CD4-positive, alpha-beta T cell treated with Interleukin-6 for 4 hours (primary cell): ENCODE results near the gene HOXB2.

Experiments used
- DNase-seq: peaks from one replicate; pipeline ENCODE4 v3.0.0-alpha.2; 2020; ENCODE audit warnings: mixed read lengths

The HOXB2 gene

DNA sequence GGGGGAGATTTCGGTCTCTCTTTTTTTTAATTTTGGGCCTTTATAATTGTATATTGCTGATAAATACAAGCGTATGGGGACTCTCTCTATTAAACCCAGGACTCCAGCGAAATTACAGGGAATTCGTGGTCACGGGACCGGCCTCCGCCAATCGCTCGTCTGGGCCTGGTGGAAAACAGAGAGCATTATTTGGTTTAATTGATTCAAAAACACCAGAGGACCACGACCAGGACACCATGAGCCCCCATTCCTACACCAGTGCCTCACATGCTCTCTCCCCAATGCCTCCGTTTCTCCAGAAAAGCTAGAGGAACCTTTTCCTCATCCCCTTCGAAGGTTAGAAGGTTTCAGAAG, at the start of gene HOXB2:
TSS of gene HOXB2 (minus strand) at position 88 of the 354 bp plus-strand sequence. CDS start 198 bp downstream, outside the sequence.
- no peak for DNase-seq

DNA sequence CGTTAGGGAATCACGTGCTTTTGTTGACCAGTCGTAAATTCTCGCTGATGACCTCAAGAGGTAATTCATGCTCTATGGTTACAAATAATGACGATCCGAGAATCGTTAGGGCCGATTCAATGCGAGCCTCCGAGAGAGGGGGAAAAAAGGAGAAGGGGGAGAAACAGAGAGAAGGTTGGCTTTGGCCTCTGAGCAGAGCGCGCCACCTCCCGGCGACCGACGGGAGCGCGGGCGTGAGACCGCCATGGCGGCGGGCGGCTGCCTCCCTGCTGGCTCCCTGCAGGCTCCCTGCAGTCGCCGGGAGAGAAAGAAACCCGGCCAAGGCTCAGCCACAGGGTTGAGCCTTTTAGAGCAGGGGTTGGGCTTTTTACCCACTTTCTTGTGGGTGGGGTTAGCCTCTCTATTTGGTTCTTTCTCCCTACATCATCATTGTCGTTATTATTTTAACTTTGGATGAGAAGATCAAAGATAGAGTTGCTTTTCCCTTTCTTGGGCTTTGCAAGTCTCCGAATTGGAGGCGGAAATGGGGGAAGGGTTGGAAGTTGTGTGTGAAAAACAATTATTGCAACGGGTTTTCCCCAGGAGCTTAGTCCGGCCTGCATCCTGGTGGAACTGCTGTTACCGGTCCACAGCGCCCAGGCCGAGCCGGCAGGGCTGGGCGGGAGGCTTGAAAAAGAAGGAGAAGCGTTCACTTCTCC, 49.1 kb upstream of the HOXB2 start:
- DNase-seq = peak; percentile 86

DNA sequence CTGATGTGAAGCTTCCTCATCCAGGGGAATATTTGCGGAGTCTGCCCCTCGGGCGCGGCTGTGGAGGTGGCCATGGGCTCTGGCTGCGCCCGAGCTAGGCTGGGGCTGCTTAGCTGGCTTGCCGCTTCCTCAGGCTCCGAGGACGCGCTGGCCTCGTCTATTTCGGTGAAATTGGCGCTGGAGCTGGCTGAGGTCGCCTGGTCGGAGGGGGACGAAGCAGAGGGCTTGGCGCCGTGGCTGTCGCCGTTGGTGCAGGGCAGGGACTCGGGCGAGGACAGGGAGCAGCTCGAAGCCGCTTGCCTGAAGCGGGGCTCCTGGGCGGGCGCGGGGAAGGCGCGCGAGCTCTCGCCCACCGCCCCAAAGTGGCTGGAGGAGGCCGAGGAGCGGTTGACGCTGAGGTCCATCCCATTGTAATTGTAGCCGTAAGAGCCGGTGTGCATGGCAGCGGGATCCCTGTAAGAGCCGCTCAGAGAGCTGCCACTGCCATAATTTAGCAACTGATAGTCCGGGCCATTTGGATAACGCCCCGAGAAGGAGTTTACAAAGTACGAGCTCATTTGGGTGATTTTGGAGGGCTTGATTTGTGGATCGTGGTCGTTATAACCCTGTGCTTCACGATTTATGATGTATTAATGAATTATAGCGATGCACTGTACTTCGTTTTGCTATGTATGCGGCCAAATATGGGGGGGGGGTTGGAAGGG, 48.4 kb upstream of the HOXB2 start, which contains the start of gene HOXB5:
TSS of gene HOXB5 (minus strand) at position 654 of the 704 bp plus-strand sequence. CDS start at position 557, 97 bp downstream.
- peak; percentile 46 for DNase-seq

DNA sequence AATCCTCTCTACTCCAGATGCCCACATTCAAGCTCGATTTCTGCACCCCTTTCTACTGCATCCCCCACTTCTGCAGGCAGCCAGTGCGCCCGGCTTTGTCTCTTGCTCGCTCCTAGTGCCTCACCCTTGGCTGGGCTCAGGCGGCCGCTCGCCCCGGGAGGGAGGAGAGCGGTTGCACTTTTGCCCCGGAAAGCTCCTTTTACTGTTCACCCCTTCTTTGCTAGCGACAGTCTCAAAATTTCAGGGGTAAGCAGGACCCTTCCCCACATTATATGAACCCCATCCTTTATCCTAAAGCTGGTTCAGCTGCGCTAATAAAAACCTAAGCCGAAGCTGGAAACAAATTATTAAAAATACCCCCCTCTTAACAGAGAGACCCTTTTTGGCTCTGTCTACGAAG, 47.7 kb upstream of the HOXB2 start:
- DNase-seq = peak; percentile 35

DNA sequence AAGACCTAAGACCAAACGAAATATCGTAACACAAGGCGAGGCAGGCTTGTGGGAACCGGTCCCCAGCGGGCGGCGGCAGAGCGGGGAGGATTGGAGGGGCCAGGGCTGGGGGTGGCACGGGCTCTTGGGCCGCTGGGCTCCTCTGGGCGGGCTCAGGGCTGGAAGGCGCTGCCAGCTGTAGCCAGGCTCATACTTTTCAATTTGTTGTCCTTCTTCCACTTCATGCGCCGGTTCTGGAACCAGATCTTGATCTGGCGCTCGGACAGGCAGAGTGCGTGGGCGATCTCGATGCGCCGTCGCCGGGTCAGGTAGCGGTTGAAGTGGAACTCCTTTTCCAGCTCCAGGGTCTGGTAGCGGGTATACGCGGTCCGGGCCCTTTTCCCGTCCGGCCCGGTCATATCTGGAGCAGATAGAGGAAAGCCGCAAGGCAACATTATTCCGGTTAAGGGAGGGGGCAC, 47.2 kb upstream of the HOXB2 start:
- DNase-seq = no peak

DNA sequence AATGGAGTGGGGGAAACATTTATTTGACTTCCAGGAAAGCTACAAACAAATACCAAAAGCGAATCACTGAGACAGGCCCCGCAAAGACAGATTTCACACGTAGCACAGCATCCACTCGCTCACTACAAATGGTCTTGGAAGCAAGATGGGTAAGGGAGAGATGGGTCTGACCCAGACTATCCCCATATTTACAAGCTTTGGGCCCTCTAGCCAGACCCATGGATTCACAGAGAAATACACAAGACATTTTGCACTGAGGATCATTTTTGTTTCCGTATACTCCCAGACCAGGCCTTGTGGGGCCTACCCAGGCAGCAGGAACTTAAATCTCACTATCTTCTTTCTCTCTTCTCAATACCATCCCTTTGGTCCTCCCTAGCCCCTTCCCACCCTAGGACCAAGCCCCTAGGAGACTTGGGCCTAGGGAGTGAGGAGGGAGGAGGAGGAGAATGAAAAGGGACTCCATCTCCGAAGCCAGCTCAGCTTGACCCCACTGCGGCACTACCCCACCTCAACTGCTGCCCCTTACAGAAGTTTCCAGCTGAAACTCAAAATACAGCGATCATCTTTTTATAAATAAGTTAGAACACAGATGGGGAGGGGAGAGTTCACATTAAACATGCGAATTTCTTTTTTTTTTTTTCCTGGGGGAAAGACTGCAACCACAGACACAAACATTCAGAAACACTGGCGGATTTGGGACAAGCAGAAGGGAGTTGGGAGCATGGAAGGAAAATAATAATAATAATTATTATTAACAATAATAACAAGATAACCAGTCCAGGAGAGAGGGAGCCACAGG, 46.5 kb upstream of the HOXB2 start:
- no peak for DNase-seq

DNA sequence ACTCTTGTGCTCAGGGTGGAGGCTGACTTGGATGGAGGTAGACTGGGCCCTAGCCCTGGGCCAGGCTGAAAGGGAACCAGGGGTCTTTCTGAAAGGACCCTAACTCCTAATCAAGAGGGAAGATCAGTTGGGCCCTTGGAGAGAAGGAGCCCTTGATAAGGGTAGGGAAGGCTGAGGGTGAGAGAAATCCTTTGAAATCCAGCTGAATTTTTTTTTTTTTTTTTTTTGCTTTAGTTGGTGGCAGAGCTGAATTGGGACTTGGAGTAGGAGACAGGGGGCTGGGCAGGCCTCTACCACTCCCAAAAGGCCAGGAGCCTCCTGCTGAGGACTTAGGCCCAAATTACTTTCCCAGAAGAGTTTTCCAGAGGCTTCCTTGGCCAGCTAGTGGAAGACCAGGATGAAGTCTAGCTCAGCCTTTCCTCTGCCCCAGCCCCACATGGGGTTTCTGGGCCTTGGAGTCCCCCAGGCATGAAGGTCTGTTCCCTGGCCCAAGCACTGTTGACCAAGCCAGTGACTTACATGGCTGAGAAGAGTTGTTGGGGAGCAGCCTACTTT, 45.8 kb upstream of the HOXB2 start:
- DNase-seq = no peak

DNA sequence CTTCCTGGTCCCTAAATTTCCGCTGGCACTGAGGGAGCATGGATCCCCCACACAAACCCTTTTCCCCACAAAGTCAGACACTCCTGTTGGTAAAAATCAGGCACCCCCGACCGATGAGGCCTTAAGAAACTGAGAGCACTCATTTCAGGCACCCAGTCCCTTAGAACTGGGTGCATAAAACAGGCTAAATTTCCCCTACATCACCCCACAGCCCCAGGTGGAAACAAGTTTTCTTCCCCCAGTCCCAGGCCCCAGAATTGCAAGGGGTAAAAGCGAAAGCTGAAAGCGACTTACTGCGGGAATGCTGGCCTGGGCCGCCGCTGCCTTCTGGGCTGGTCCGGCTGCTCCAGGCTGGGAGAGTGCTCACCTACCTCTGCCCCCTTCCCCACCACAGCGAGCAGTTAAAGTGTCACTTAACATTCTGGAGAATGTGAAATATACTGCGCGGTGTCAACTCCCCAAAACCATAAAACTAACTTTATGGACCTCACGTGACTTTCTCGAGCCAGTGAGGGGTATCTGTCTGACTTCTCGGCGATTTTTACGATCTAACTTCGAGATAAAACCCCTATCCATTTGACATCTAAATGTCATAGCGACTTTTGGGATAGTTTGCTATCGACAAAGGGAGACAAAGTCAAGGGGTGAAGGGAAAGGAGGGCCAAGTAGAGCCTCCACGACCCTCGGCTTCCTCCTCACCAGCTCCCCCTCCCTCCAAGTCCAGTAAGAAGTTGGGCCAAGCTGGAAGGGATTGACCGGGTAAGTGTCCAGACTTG, 45.1 kb upstream of the HOXB2 start, which contains the start of gene HOXB3:
TSS of gene HOXB3 (minus strand) at position 411 of the 776 bp plus-strand sequence. CDS start 37,767 bp downstream, outside the sequence.
- DNase-seq = no peak

DNA sequence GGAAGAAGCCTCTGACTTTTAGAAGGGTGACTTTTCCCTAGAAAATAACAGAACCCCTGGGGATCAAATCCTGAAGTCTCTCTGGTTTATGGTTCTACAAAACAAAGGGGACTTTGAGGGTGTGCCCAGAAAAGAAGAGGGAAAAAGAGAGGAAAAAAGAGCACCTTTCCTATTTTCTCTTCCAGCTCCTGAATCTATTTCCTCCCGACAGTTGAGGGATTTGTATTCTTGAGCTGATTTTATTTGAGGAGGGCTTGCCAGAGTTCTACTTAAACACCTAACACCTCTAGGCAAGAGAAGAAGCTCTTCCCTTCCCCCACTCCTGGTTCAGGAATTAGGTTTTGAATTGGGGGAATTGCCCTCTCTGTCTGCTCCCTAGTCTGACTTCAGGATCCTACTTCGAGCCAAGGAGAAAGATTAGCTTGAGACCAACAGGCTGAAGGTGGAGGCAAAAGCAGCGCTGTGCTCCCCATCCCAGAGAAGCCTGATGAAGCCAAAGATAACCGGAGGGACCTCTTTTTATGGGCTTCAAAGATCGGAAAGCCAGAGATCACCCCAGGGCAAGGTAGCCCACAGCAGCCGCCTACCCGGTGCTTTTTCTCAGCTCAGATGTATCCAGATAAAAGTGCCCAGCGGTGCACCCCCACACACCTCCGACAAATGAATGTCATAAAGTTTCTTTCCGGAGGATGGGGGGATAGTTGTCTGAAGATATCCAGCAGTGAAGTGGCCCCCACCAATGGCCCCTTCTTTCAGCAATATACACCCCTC, 44.3 kb upstream of the HOXB2 start:
- DNase-seq = no peak

DNA sequence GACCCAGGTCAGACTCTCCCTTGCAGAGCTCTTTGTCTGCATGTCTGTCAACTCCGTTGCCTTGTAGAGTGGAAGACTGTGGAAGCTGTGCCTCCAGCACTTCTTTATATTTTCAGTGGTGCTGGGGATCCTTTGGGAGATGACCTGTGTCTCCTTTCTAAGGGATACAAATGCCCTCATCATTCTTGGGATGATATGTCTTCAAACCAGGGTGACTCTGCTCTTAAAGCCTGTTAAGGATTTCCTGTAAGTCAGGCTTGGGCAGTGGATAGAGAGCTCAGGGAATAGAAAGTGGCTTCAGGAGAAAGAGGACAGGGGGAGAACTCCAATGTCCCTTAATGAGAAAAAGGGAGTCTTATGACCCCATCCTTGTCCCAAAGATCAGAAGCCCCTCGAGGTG, 43.6 kb upstream of the HOXB2 start:
- no peak for DNase-seq

DNA sequence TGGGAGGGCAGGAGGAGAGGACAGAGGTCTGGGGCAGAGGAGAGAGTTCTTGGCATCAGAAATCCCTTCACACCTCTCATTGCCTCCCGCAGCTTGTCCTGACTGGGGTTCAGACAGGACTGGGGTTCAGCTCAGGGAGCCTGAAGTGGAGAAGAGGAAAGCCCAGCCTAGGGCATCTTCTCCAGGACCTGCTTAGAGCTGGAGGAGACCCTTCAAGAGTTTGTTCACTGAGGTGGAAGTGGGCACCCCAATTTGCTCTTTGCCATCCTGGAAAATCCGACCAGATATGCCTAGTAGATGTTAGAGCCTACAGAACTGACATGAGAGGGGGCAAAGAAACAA, 43.1 kb upstream of the HOXB2 start:
- no peak for DNase-seq

DNA sequence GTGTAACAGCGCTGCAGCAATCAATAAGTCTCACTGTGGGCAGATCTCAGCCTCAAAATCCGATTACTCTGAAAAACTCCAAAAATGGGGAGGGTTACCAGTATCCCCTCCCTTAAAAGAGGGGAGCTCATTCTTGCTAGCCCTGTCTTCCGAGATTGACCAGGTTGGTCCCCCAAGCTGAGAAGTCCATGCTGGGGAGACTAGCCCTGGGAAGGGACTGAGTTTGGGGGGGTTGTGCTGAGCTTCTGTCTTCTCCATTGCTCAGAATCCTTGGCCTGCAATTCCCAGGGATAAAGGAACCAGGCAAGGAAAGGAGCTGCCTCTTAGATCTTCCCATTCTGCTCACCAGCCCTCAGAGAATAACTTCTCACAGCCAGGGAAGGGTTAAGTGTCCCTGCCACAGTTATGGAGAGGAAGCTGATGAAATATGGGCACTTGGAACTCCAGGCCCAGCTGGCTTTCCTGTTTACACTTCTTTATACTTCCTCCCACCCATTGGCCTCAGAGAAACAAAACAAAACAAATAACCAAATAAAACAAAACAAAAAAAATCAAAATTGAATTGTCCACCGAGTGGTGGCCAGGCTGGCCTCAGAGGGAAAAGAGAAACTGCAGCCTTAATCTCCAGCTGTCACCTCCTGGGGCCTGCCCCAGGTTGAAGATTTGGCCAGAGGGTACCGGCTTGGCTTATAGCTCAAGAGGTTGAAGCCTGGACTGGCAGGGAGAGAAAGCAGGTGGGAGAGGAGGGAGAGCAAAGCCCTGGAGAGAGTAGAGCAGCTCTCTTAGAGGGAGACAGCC, 42.6 kb upstream of the HOXB2 start:
- no peak for DNase-seq

DNA sequence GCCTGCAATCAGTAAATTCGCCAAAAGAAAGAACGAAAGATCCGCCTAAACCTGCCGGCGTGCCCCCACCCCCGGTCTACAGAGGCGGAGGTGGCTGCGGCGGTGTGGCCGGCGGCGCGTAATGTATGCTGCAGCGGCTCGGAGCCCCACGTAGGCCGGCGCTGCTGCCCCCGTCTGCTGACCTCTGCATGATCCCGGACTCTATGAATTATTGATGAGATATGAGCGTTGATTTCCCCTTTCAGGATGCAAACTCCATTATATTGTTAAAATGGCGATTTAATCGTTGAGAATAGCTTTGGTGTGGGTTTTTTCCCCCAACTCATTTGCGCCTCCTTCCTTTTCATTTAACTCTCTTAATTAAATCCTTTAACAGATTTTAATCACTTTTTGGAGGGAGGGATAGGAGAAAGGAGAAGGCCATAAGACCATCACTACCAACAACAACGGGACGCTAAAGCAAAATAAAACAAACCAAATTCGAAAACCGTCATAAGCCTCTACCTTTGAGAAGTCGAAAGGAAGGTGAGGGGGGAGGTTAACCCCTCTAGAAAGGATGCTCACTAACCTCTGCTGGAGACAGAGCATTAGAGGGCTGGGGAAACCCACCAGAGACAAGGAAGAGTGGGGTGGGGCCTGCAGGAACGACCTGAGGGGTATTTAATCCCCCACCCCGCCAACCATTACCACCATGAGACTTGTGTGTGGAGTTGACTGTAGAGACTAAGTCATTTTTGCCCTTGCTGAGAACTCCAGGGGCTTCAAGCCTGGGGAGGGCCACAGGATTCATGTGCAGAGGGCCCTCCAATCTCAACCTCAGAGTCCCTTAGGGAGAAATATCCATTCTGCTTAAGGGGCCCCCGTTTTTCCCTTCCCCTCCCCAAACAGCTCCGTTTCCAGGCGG, 41.7 kb upstream of the HOXB2 start:
- DNase-seq = peak; percentile 46

DNA sequence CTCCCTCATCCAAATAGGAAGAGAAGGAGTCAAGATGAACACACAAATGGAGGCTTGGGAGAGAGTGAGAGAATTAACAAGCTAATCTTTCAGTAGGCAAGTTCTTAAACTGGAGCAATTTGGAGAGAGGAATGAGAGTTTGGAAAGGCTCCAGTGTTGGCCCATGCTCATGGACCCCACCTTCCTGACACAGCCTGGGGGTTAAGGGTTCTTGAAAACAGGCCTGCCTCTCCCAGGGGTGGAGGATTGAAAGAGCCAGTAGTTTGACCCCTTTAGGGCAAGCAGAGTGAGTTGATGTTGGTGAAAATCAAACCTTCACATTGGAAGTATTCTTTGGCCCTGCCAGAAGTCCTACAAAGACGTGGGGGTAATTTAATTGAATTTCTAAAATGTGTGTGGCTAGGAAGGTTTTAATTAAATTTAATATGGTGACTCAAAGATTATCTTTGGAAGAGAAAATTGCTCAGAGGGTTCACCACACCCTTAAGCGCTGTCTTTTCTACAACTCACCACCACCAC, 39.4 kb upstream of the HOXB2 start:
- DNase-seq = no peak

DNA sequence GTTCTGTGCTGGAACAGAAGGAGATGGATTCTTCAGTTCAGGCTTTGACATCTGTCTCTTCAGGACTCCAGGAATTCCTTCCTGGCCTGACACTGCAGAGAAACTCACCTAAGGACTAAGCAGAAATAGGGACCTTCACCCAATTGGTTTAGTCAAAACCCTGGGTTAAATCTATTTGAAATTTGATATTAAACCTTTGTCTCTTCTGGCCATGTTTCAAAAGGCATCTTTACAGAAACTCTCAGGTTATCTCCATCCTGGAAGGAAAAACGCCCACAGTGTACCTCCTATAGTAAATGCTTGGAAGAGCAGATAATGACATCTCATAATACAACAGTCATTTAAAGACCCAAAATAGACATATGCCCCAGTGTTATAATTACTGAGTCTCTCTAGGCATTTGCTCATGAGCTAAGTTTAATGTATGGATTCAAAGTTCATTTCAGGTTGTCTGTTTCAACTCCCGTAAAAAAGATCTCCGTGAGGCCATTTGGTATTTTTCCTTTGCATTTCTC, 38.9 kb upstream of the HOXB2 start:
- no peak for DNase-seq

DNA sequence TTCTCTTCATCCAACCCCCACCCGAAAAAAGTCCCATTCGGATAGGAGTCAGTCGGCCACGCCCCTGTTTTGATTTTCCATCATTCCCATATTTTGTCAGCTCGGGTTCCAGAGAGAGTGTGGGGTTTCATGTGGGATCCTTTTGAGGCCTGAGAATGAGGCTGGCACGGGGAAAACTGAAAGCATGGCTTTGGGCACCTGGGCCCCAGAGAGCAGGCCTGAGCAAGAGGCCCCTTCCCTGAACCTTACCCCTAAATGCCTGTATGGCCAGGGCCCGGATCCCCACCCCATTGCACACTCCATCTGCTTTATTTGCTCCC, 37.8 kb upstream of the HOXB2 start:
- DNase-seq = no peak

DNA sequence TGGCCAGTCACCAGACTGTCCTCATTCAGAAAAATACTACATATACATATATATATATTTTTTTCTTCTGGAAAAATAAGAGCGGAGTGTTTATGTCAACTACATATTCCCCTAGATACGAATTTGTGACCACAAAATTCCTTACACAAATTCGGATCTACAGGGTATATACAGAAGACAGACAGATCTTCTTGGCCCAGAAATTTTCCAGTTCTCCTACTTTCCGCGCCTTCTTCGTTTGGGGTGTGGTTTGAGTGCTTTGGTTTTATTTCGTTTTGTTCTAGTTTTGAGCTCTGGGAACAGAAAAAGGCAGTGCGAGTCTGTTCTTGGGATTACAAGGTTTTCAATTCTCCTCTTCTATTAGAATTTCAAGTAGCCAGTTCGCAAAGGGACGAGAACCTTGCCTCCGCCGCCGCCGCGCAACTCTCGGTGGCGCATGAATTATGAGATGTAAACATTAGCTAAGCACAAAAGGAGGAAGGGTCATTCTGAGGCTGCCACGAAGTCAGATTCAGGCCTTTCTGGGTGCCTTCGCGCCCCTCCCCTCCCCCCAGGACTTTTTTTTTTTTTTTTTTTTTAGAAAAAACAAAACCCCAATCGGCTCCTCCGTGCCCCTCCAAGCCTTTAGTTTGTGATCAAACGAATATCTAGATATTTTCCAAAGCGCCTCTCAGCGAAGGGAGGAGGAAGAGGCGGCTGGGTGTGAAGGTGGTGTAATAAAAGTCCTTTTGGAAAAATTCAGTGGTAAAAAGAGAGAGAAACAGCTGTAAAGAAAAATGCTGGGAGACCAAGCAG, 35.0 kb upstream of the HOXB2 start:
- DNase-seq = no peak

DNA sequence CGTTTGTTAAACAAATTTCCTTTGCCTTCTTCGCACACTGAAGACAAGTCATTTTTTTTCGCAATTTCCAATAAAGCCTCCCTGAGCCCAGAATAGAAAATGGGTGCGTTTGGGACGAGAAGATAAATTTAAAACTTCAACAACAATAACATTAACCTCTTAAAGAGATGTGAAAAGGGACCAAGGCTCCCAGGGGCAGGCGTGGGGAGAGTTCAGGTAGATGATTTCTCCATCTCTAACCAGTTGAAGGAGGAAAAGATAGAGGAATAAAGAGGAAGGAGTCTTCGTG, 34.5 kb upstream of the HOXB2 start:
- DNase-seq = no peak
